GM12892 (cell line): ENCODE measurements around the gene SPARC.

Experiments
- DNase-seq: peaks from one replicate; pipeline ENCODE4 v3.0.0; 2011; ENCODE audit not compliant: insufficient read length
- FAIRE-seq: peaks from 2 replicates; lab custom pipeline; 2011; peaks lifted over from hg19 to GRCh38; lab: Jason Lieb, UNC
- POLR2A ChIP-seq: IDR thresholded peaks from 2 replicates; pipeline ENCODE4 v1.6.1; 2011; ENCODE audit warnings: low read depth, low read length, control low read depth
- POLR2AphosphoS5 ChIP-seq: IDR thresholded peaks from 2 replicates; pipeline ENCODE4 v1.6.1; 2011; ENCODE audit warnings: low read depth, low read length, control low read depth
- TAF1 ChIP-seq: IDR thresholded peaks from 2 replicates; pipeline ENCODE4 v1.6.1; 2011; ENCODE audit warnings: low read depth, mild to moderate bottlenecking, control low read depth, low read length, borderline replicate concordance

Gene SPARC

DNA sequence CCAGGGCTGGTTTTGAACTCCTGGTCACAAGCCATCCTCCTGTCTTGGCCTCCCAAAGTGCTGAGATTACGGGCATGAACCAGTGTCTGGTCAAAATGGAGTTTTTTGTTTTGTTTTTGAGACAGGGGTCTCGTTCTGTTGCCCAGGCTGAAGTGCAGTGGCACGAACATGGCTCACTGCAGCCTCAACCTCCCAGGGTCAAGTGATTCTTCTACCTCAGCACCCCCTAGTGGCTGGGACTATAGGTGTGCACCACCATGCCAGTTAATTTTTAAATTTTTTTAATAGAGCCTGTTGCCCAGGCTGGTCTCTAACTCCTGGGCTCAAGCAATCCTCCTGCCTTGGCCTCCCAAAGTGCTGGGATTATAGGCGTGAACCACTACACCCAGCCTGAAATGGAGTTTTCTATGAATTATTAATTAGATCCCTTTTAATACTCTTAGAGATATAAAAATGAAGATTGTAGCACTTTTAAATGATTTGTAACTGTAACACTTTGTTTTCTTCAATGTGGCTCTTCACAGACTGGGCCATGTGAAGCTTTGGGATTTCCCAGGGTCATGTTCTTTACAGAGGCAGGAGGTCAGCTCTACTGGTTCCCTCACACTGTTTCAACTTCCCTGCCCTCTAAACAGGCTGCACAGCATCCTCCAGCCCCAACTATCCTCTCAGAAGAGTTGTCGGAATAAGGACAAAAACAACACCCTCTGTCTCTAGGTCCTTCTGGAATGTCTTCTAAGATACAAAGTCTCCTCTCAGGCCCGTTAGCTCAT is 32.7 kb upstream of the SPARC start:
- FAIRE-seq = peak; percentile 88
- TF ChIP-seq POLR2A (no peak), POLR2AphosphoS5 (no peak), TAF1 (no peak)
- no peak for DNase-seq

DNA sequence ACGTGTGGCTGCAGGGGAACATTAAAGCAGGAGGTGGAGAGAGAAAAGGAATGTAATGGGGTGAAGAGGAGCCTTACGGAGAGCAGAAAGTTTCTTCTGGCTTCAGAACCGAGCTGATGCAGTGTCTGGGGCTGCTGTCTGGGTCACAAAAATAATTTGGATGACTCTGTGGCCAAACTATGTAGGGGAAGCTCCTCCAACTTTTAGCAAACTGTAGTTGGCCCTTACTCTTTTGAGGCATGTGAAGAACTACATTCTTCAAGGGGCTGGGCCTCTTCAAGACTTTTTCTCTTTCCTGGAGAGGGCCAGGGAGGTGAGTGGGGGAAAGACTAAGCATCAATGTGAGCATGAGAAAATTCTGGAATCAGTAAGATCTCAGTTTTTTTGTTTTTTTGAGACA is 31.9 kb upstream of the SPARC start:
- TF ChIP-seq POLR2A (no peak), TAF1 (no peak), POLR2AphosphoS5 (no peak)
- DNase-seq = no peak
- FAIRE-seq = no peak

DNA sequence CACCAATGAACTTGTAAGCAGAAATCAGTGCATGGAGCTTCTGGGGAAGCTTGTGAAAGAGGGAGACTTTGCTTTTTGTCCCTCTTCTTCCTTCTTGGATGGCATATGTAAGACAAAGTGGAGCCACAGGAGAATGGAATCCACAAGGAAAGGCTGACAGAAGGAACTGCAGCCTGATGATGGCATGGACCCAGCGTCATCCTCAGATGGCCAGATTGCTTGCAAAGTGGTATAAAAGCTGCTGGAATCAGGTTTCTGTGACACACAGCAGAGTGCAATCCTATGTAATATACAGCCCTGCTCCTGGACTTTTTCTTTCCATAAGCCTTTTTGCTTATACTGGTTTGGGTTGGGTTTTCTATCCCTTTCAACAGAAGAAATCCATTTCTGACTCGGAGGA is 31.4 kb upstream of the SPARC start:
- TF ChIP-seq POLR2AphosphoS5 (no peak), TAF1 (no peak), POLR2A (no peak)
- DNase-seq = no peak
- no peak for FAIRE-seq

DNA sequence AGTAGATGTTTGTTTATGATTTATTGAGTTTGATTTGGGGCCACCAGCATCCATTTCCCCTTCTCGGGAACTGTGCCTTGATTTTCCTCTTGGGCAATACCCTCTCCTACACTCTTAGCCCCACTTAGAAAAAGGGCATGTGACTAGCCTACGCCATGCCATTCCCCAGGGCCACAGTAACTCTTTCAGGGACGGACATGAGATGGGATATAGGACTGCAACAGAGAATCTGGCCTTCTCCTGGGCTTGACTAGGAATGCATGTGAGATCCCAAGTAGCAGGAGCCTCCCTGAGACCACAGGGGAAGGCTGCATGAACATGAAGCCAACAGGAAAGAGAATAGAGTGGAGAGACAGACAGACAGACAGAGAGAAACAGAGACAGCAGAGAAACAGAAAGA is 30.7 kb upstream of the SPARC start:
- peak; percentile 73 for FAIRE-seq
- no peak for DNase-seq
- no peak for TF ChIP-seq POLR2AphosphoS5
- TF ChIP-seq TAF1 = no peak
- no peak for TF ChIP-seq POLR2A

DNA sequence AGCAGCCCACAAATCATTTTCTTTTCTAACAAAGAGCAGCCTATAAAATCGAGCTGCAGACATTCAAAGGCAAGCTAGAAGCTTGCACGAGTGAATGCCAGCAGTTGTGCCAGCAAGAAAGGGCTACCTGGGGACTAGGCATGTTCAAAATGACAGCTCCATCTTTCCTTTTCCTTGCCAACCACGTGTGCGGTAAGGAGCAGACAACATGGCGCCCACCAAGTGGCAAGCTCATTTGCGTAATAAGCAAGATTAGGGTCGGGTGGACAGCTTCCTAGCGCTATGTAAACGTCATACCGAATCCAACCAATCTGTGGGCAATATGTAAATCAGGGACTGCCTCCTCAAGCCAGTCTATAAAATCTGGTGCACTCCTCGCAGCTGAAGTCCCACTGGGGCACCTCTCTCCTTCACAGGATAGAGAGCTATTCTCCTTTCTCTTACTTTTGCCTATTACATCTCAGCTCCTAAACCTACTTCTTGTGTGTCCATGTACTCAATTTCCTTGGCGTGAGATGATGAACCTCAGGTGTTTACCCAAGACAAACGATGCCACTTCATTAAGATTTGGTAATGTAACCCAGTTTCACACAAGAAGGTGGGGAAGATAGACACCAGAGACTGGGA is 22.5 kb upstream of the SPARC start:
- TF ChIP-seq POLR2A (no peak), TAF1 (no peak), POLR2AphosphoS5 (no peak)
- FAIRE-seq (peak; percentile 73), DNase-seq (no peak)

DNA sequence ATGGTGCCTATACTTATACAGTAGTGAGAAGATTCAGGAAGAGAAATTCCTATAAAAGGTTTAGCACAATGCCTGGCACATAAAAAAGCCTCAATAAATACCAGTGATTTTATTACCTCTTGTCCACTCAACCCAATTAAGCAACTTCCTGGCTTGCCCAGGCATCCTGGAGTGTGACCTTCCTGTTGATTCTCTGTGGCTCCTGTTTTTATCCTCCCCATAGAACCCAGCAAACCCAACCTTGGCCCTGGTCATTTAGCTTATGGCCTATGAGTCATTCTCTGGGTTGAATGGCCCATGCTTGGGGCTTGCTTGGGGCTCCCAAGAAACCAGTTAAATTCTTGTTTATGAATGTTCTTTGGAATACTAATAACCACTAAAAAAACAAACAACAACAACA is 21.4 kb upstream of the SPARC start:
- no peak for DNase-seq
- FAIRE-seq = no peak
- TF ChIP-seq TAF1 (no peak), POLR2A (no peak), POLR2AphosphoS5 (no peak)

DNA sequence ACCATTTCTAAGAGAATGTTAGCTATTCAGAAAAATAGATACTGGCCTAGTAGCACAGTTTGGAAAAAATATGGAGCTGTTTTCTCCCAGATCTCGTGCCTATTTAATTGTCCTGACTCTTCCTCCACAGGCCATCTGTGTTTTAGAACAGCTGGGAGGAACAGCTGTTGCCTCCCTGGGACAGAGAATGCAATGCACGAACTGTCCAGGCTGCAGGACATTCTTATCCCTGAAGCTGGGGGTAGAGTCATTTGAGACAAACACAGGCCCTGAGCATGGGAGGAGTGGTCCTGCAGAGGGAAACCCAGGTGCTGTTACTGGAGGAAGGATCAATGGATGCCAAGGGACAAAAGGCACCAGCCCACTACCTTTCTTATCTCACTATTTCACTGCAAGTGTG is 20.9 kb upstream of the SPARC start:
- no peak for DNase-seq
- TF ChIP-seq TAF1 = no peak
- no peak for TF ChIP-seq POLR2AphosphoS5
- no peak for TF ChIP-seq POLR2A
- no peak for FAIRE-seq

DNA sequence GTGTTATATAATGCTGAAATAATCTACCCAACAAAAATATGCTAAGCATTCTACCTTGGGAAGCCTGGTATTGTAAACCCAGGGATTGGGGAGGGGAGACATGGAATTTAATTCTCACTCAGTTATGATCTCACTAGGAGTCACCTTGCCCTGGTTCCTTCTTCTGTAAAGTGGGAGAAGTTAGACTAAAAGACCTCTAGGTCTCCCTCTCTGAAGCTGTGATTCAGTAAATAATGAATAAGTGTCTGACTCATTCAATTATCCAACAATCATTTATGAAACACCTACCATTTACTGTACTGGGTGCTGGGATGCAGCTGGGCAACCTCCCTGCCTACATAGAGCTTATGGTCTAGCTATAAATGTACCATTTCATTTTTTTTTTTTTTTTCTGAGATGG is 20.2 kb upstream of the SPARC start:
- TF ChIP-seq TAF1 = no peak
- TF ChIP-seq POLR2AphosphoS5 = no peak
- TF ChIP-seq POLR2A = no peak
- FAIRE-seq = no peak

DNA sequence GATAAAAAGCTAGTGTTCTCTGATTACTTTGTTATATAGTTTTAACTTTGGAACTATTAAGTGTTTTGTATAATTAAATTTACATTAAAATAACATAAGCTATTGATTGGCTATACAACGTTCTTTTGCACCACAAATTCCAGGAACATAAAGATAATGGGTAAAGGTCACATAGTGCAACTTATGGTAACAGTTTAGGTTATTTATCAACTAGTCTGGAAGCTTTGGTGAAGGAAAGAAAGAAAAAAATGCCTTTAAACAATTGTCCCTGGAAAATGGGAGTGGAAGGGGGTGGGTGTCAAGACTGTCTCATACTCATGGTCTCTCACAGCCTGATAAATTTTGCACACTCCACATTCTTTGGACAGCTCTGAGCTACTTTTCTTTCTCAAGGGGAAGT is 17.1 kb upstream of the SPARC start:
- DNase-seq = no peak
- no peak for FAIRE-seq
- TF ChIP-seq POLR2AphosphoS5 = no peak
- no peak for TF ChIP-seq TAF1
- TF ChIP-seq POLR2A = no peak

More for the DNA sequence above, 20.2 kb upstream of the SPARC start:
- no peak for DNase-seq

DNA sequence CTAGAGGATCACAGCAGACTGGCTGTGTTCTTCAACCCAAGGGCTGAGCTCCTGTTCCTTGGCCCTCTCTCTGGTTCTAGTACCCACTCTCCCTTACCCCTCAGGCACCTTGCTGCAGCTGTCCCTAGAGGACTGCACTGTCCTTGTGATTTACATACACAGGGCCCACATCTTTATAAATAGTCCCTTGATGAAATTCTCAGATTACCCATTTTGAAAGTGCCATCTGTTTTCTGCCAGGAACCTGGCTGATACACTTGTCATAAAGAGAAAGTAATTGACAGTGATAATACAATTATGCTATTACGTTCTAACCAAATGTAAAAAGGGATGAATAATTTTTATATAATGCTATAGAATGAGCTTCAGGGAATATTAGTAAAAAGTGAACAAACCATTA is 16.5 kb upstream of the SPARC start:
- TF ChIP-seq POLR2A = no peak
- TF ChIP-seq TAF1 = no peak
- TF ChIP-seq POLR2AphosphoS5 = no peak
- DNase-seq (no peak), FAIRE-seq (peak; percentile 9)

DNA sequence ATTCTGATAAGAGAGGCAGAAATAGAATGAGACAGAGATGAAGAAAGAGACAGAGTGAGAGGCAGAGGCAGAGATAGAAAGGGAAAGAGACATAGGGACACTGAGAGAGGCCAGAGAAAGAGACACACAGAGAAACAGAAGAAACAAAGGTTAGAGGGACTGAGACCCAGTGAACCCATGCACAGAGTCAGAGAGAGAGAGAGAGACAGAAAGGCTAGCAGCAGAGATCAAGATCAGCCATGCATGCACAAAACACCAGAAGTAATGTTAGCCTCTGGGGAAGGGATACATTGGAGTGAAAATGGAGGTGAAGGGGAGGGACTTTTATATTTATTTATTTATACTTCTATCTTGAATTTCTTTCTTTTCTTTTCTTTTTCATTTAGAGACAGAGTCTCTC is 14.1 kb upstream of the SPARC start:
- TF ChIP-seq POLR2AphosphoS5 (no peak), TAF1 (no peak), POLR2A (no peak)
- FAIRE-seq = no peak
- no peak for DNase-seq

DNA sequence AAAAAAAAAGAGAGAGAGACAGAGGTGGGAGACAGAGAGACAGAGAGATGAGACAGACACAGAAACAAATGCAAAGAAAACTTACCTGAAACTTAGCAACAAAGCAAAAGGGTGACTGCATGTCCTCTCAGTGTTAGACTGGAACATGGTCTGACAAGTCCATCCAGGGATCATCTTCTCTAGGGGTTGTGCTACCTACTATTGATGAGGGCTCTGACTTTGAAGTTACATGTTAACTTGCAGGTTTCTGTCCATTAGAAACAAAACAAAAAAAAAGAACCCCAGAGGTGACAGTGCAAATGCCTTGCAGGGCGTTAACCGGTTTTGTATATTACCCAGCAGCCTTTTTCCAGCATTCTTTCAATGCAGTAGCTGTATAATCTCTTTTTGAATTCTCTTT is 13.6 kb upstream of the SPARC start:
- FAIRE-seq = no peak

More for the DNA sequence above, 13.6 kb upstream of the SPARC start:
- no peak for TF ChIP-seq POLR2A
- TF ChIP-seq TAF1 = no peak
- DNase-seq = no peak
